Right cardiac atrium (tissue), 5 donors: Measurements from ENCODE around the gene MAD2L1. TPM values are rescaled to one million over a fixed set of nuclear protein-coding genes. Genes with fewer than 3 reads are reported as not detected.

Experiments
- ATAC-seq, 2 donors: fragments of 200-7000 bp; cut with Tn5 transposase; one replicate each; pipeline versions ENCODE4 v1.8.0 to v1.9.1; 2020; ENCODE audit warnings: moderate library complexity in 2 of 2, mild to moderate bottlenecking in 1 of 2
- DNase-seq, 3 donors: peaks; one replicate each; pipeline ENCODE4 v3.0.0-alpha.2; 2020
- H3K27ac ChIP-seq: one replicate; pipeline ENCODE4 v1.5.1; 2013; ENCODE audit warnings: mild to moderate bottlenecking, low read length, control low read depth, moderate library complexity
- H3K27me3 ChIP-seq: one replicate; pipeline ENCODE4 v1.6.1; 2013; ENCODE audit not compliant: control insufficient read depth, insufficient read depth
- H3K4me1 ChIP-seq: one replicate; pipeline ENCODE4 v1.6.1; 2013; ENCODE audit warnings: low read length; ENCODE audit not compliant: control insufficient read depth, insufficient read depth
- H3K4me3 ChIP-seq: one replicate; pipeline ENCODE4 v1.5.1; 2013; ENCODE audit warnings: low read length, control low read depth
- H3K9me3 ChIP-seq: one replicate; pipeline ENCODE4 v1.6.1; 2013; ENCODE audit warnings: low read length; ENCODE audit not compliant: control insufficient read depth
- WGBS: extraction: QIAGEN DNeasy Blood & Tissue Kit; methylation state at CpG from one replicate; pipeline ENCODE4 v1.1.7; 2013; 5-methylcytosine and 5-hydroxymethylcytosine counted together
- intact Hi-C, 4 donors: fragments of 100-400 bp; cut with DNase I; formaldehyde crosslinking; loops; one replicate each; pipeline versions ENCODE4 v1.11.0 to v1.14.0; 2022 to 2023
- polyA plus RNA-seq: library from polyadenylated mRNA; stranded (reverse); fragments of 200-250 nt; gene quantifications from one replicate; pipeline ENCODE4 v1.2.3, GENCODE V29; 2013
- total RNA-seq, 4 donors: library from RNA; stranded (reverse); fragmentation: NEBNext Ultra II Directional; extraction: Animal tissue kit (Norgen Biotek cat#: 25700); gene quantifications; one replicate each; pipeline ENCODE4 v1.2.1, GENCODE V29; 2021
- donor health status: healthy with polysubstance abuse.
- donor health status: DM: no; HTN: yes; CAD: no.
- donor health status: DM: no; HTN: no; CAD: no.
- donor health status: DM: no; HTN: yes; CAD: no; lungs with severe emphysema.
- donor health status: DM: yes; HTN: yes; CAD: no.

MAD2L1 gene
- total and polyA plus RNA-seq, 5 donors, result 2.2 to 4.5 (median 2.8) TPM

GRCh38 chr4:120026853-120027252 lies 39.8 kb downstream of the MAD2L1 start:
- 72% methylated on average over 2 of the region's 2 CpGs for WGBS

GRCh38 chr4:120025516-120025915 lies 41.1 kb downstream of the MAD2L1 start:
- WGBS, result 56% methylated on average over 1 of the region's 1 CpG
- H3K4me3 ChIP-seq, result no peak overlapping the region
- ATAC-seq (no peak), DNase-seq (no peak)
- no peaks in the 10 kb centered on the region for H3K4me1 ChIP-seq
- no peak overlapping the region for H3K27ac ChIP-seq
- H3K27me3 ChIP-seq, result no peaks in the 10 kb centered on the region
- no peaks in the 10 kb centered on the region for H3K9me3 ChIP-seq
- intact Hi-C loops, result no loop called here

More at GRCh38 chr4:120026853-120027252, 39.8 kb downstream of the MAD2L1 start:
- DNase-seq (no peak), ATAC-seq (no peak)
- Histone ChIP-seq H3K27me3 (no peaks in the 10 kb centered on the region), H3K27ac (no peak overlapping the region), H3K4me1 (no peaks in the 10 kb centered on the region), H3K9me3 (no peaks in the 10 kb centered on the region), H3K4me3 (no peak overlapping the region)
- intact Hi-C loops, result no loop called here

- DNase-seq (no peak), ATAC-seq (no peak)
- intact Hi-C loops, result no loop called here
- Histone ChIP-seq H3K9me3 (no peaks in the 10 kb centered on the region), H3K4me3 (no peak overlapping the region), H3K4me1 (no peaks in the 10 kb centered on the region), H3K27ac (no peak overlapping the region), H3K27me3 (no peaks in the 10 kb centered on the region)
- WGBS, result 92% methylated on average over 1 of the region's 1 CpG
Measured at GRCh38 chr4:120018786-120019185, 47.9 kb downstream of the MAD2L1 start.

GRCh38 chr4:120017939-120018692 lies 48.5 kb downstream of the MAD2L1 start:
- no peak overlapping the region for H3K4me3 ChIP-seq
- H3K4me1 ChIP-seq, result no peaks in the 10 kb centered on the region
- 82% methylated on average over 6 of the region's 6 CpGs for WGBS
- DNase-seq (no peak), ATAC-seq (no peak)
- H3K9me3 ChIP-seq, result no peaks in the 10 kb centered on the region
- no peak overlapping the region for H3K27ac ChIP-seq
- intact Hi-C loops, result no loop called here
- H3K27me3 ChIP-seq, result no peaks in the 10 kb centered on the region

GRCh38 chr4:120011725-120012124 lies 54.9 kb downstream of the MAD2L1 start:
- no peak for DNase-seq
- Histone ChIP-seq H3K4me3 (no peak overlapping the region), H3K27me3 (no peaks in the 10 kb centered on the region), H3K4me1 (no peaks in the 10 kb centered on the region), H3K27ac (no peak overlapping the region), H3K9me3 (no peaks in the 10 kb centered on the region)
- intact Hi-C loops, result no loop called here
- WGBS, result 55% methylated on average over 2 of the region's 2 CpGs
- ATAC-seq, result no peak

- Histone ChIP-seq H3K4me3 (no peak overlapping the region), H3K4me1 (no peaks in the 10 kb centered on the region), H3K27me3 (no peaks in the 10 kb centered on the region), H3K27ac (no peak overlapping the region), H3K9me3 (no peaks in the 10 kb centered on the region)
- no peak for ATAC-seq
- 88% methylated on average over 4 of the region's 4 CpGs for WGBS
- DNase-seq, result no peak
- intact Hi-C loops, result no loop called here
Measured at GRCh38 chr4:120010646-120011045, 56.0 kb downstream of the MAD2L1 start.

- Histone ChIP-seq H3K9me3 (no peaks in the 10 kb centered on the region), H3K27ac (no peak overlapping the region), H3K27me3 (no peaks in the 10 kb centered on the region), H3K4me3 (no peak overlapping the region), H3K4me1 (no peaks in the 10 kb centered on the region)
- ATAC-seq (no peak), DNase-seq (no peak)
- 54% methylated on average over 2 of the region's 2 CpGs for WGBS
- intact Hi-C loops, result no loop called here
Measured at GRCh38 chr4:120009731-120010130, 56.9 kb downstream of the MAD2L1 start.

- WGBS, result 84% methylated on average over 4 of the region's 4 CpGs
- DNase-seq (no peak), ATAC-seq (no peak)
- intact Hi-C loops, result no loop called here
- Histone ChIP-seq H3K4me3 (no peak overlapping the region), H3K27me3 (no peaks in the 10 kb centered on the region), H3K4me1 (no peaks in the 10 kb centered on the region), H3K27ac (no peak overlapping the region), H3K9me3 (no peaks in the 10 kb centered on the region)
Measured at GRCh38 chr4:120008957-120009356, 57.7 kb downstream of the MAD2L1 start.

- H3K27ac ChIP-seq, result no peak overlapping the region
- DNase-seq (no peak), ATAC-seq (no peak)
- intact Hi-C loops, result no loop called here
- no peaks in the 10 kb centered on the region for H3K9me3 ChIP-seq
- H3K27me3 ChIP-seq, result no peaks in the 10 kb centered on the region
- WGBS, result 65% methylated on average over 5 of the region's 5 CpGs
- no peak overlapping the region for H3K4me3 ChIP-seq
- H3K4me1 ChIP-seq, result no peaks in the 10 kb centered on the region
Measured at GRCh38 chr4:120007896-120008436, 58.7 kb downstream of the MAD2L1 start.

GRCh38 chr4:120007191-120007871 lies 59.3 kb downstream of the MAD2L1 start:
- no peaks in the 10 kb centered on the region for H3K27me3 ChIP-seq
- no peak overlapping the region for H3K4me3 ChIP-seq
- DNase-seq, result no peak
- no peak overlapping the region for H3K27ac ChIP-seq
- intact Hi-C loops, result no loop called here
- no peak for ATAC-seq
- H3K4me1 ChIP-seq, result no peaks in the 10 kb centered on the region
- no peaks in the 10 kb centered on the region for H3K9me3 ChIP-seq
- 33% methylated on average over 5 of the region's 5 CpGs for WGBS
